Right kidney (tissue), 1 donor: Measurements from ENCODE around the gene EEF1AKMT4.
"Not testable (repeated sequence)": the region's sequence is repeated elsewhere in the genome, so short reads cannot be mapped to it uniquely, and the experiment has no call there.

Source experiments
- DNase-seq: peaks from one replicate; pipeline ENCODE4 v3.0.0-alpha.2; 2016

Gene EEF1AKMT4

GRCh38 chr3:184259396-184259877, 10.0 kb downstream of the EEF1AKMT4 start:
- no peak for DNase-seq

- DNase-seq, result peak; percentile 50
Measured at GRCh38 chr3:184259878-184260723, 10.6 kb downstream of the EEF1AKMT4 start.

- peak; percentile 60 for DNase-seq
Measured at GRCh38 chr3:184260724-184261269, 11.3 kb downstream of the EEF1AKMT4 start.

GRCh38 chr3:184261270-184261853, 11.9 kb downstream of the EEF1AKMT4 start, which contains the start of gene CAMK2N2:
Gene CAMK2N2 (minus strand): TSS chr3:184261553. CDS start chr3:184261285, 268 bp downstream.
- no peak for DNase-seq

GRCh38 chr3:184261854-184262763, 12.6 kb downstream of the EEF1AKMT4 start:
- peak; percentile 40 for DNase-seq

- peak; percentile 21 for DNase-seq
Measured at GRCh38 chr3:184262764-184263179, 13.3 kb downstream of the EEF1AKMT4 start.

- DNase-seq, result not testable (repeated sequence)
Measured at GRCh38 chr3:184267249-184267648, 17.8 kb downstream of the EEF1AKMT4 start.

GRCh38 chr3:184272269-184272668, 22.8 kb downstream of the EEF1AKMT4 start:
- DNase-seq, result no peak

- no peak for DNase-seq
Measured at GRCh38 chr3:184275381-184275701, 25.9 kb downstream of the EEF1AKMT4 start.

GRCh38 chr3:184275961-184276910, 26.8 kb downstream of the EEF1AKMT4 start, which contains the start of gene ECE2:
Gene ECE2 (plus strand): TSS chr3:184276022. CDS start chr3:184276154, 132 bp downstream.
- no peak for DNase-seq

GRCh38 chr3:184277366-184277765, 27.9 kb downstream of the EEF1AKMT4 start:
- no peak for DNase-seq

- no peak for DNase-seq
Measured at GRCh38 chr3:184282941-184283340, 33.5 kb downstream of the EEF1AKMT4 start.

- DNase-seq, result no peak
Measured at GRCh38 chr3:184283681-184284080, 34.2 kb downstream of the EEF1AKMT4 start.

- no peak for DNase-seq
Measured at GRCh38 chr3:184284696-184285095, 35.2 kb downstream of the EEF1AKMT4 start.

GRCh38 chr3:184289426-184289938, 40.0 kb downstream of the EEF1AKMT4 start:
- DNase-seq, result no peak

- no peak for DNase-seq
Measured at GRCh38 chr3:184290331-184290730, 40.9 kb downstream of the EEF1AKMT4 start.

GRCh38 chr3:184291044-184291737, 41.7 kb downstream of the EEF1AKMT4 start:
- no peak for DNase-seq

- no peak for DNase-seq
Measured at GRCh38 chr3:184291738-184292445, 42.4 kb downstream of the EEF1AKMT4 start.

GRCh38 chr3:184295771-184296170, 46.3 kb downstream of the EEF1AKMT4 start:
- DNase-seq, result no peak
